OCI-LY3 (cell line): ENCODE measurements around the gene SHMT1.
"Not testable (repeated sequence)": the region's sequence is repeated elsewhere in the genome, so short reads cannot be mapped to it uniquely, and the experiment has no call there.

Experiments used
- EZH2phosphoT487 ChIP-seq: fragments of 200-600 bp; shearing (Covaris generic); IDR thresholded peaks from 2 replicates; pipeline ENCODE4 v1.6.1; 2018; ENCODE audit warnings: antibody characterized with exemption, mixed run types, low read depth
- TF ChIP-seq, protein P1 (sequence below): fragments of 200-600, 300-600 bp; sonication (generic); IDR thresholded peaks from 2 replicates; pipeline ENCODE4 v1.5.1; 2014; ENCODE audit warnings: antibody characterized with exemption, low read length, low read depth

DNA sequence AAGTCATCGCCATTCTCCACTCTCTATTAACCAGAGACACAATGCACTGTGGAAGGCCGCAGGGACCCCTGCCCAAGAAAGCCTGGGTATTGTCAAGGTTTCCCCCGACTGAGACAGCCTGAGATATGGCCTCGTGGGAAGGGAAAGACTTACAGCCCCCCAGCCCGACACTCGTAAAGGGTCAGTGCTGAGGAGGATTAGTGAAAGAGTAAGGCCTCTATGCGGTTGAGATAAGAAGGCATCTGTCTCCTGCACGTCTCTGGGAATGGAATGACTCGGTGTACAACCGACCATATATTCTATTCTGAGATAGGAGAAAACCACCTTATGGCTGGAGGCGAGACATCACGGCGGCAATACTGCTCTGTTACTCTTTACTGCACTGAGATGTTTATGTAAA is 60.1 kb downstream of the SHMT1 start:
- TF ChIP-seq, protein P1, sequence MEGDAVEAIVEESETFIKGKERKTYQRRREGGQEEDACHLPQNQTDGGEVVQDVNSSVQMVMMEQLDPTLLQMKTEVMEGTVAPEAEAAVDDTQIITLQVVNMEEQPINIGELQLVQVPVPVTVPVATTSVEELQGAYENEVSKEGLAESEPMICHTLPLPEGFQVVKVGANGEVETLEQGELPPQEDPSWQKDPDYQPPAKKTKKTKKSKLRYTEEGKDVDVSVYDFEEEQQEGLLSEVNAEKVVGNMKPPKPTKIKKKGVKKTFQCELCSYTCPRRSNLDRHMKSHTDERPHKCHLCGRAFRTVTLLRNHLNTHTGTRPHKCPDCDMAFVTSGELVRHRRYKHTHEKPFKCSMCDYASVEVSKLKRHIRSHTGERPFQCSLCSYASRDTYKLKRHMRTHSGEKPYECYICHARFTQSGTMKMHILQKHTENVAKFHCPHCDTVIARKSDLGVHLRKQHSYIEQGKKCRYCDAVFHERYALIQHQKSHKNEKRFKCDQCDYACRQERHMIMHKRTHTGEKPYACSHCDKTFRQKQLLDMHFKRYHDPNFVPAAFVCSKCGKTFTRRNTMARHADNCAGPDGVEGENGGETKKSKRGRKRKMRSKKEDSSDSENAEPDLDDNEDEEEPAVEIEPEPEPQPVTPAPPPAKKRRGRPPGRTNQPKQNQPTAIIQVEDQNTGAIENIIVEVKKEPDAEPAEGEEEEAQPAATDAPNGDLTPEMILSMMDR: not testable (repeated sequence)
- not testable (repeated sequence) for TF ChIP-seq EZH2phosphoT487
